IPS DF 6.9 (cell line): ENCODE measurements around the gene HSCB.
"Not testable (repeated sequence)": the region's sequence is repeated elsewhere in the genome, so short reads cannot be mapped to it uniquely, and the experiment has no call there.

Experiments
- DNase-seq: peaks from one replicate; pipeline ENCODE4 v3.0.0-alpha.2; 2013; ENCODE audit warnings: low read depth, low spot score
- H3K27ac ChIP-seq: one replicate; pipeline ENCODE4 v1.5.1; 2013; ENCODE audit warnings: low read length, control low read depth
- H3K27me3 ChIP-seq: 2 replicates; pipeline ENCODE4 v1.6.1; 2013; ENCODE audit warnings: mild to moderate bottlenecking, low read length; ENCODE audit not compliant: control insufficient read depth, insufficient read depth
- H3K36me3 ChIP-seq: 2 replicates; pipeline ENCODE4 v1.6.1; 2013; ENCODE audit warnings: low read length; ENCODE audit not compliant: control insufficient read depth, insufficient read depth
- H3K4me1 ChIP-seq: 2 replicates; pipeline ENCODE4 v1.6.1; 2013; ENCODE audit warnings: low read length; ENCODE audit not compliant: control insufficient read depth, insufficient read depth
- H3K4me3 ChIP-seq: 2 replicates; pipeline ENCODE4 v1.5.1; 2013; ENCODE audit warnings: mild to moderate bottlenecking, low read length
- H3K9me3 ChIP-seq: 2 replicates; pipeline ENCODE4 v1.6.1; 2013; ENCODE audit warnings: low read length, inconsistent platforms; ENCODE audit not compliant: control insufficient read depth, insufficient read depth
- WGBS: extraction: QIAGEN DNeasy Blood & Tissue Kit; methylation state at CpG from one replicate; pipeline ENCODE4 v1.1.7; 2013; ENCODE audit warnings: mixed read lengths, missing lambda C conversion rate; ENCODE audit not compliant: insufficient read length, insufficient coverage; 5-methylcytosine and 5-hydroxymethylcytosine counted together

Gene HSCB

GRCh38 chr22:28799606-28800307 is 57.9 kb downstream of the HSCB start:
- H3K27ac ChIP-seq = no peak overlapping the region
- no peaks in the 10 kb centered on the region for H3K9me3 ChIP-seq
- WGBS = no CpG with 5 or more reads among the region's 31 CpGs
- H3K4me1 ChIP-seq = no peaks in the 10 kb centered on the region
- peak overlapping the region; percentile 88 for H3K4me3 ChIP-seq
- H3K36me3 ChIP-seq = peaks cover 20% of the 10 kb centered on the region; the same call in 1 of the 2 replicates
- H3K27me3 ChIP-seq = no peaks in the 10 kb centered on the region
- no peak for DNase-seq

GRCh38 chr22:28800308-28801041 is 58.6 kb downstream of the HSCB start, which contains the start of gene XBP1:
TSS of gene XBP1 (minus strand) at chr22:28800569.
- DNase-seq = peak; percentile 86
- H3K36me3 ChIP-seq = peaks cover 14% of the 10 kb centered on the region; the same call in 1 of the 2 replicates
- H3K27ac ChIP-seq = no peak within 1 kb of the TSS
- no peaks in the 10 kb centered on the region for H3K9me3 ChIP-seq
- H3K27me3 ChIP-seq = no peaks in the 10 kb centered on the region
- H3K4me3 ChIP-seq = peak within 1 kb of the TSS; percentile 88
- WGBS = no CpG with 5 or more reads among the region's 78 CpGs
- no peaks in the 10 kb centered on the region for H3K4me1 ChIP-seq

DNA sequence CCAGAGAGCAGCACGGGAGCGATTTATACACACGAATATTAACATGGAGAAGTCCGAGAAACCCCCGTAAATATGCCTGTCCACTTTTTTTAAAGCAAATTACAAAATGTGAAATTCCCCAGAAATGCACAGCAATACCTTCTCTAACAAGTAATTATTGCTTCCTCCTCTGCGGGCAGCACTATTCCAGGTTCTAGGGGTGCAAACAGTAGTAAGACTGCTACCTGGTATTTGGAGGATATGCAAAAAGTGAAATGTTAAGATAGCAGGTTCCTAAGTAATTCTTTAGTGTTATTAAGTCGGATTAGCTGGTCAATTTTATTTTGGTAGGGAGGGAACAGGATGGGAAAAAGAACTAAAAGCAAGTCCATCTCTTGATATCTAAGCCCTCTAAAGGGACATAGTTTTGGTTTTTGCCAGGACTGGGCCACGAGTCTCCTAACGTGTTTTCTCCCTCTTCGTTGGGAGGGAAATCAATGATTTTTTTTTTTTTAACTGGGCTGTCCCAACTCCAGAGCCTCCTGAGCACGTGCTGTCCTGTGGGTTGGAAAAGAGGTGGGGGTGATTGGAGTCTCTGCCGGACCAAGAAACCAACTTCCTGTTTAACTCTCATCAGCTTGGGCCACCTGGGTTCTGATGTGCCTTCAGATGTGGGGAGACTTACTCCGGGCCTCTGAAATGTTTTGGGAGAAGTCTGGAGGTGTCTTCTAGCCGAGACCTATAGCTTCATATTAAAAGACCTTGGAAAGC is 60.2 kb downstream of the HSCB start:
- Histone ChIP-seq H3K36me3 (no peaks in the 10 kb centered on the region), H3K27ac (no peak overlapping the region), H3K4me3 (no peak overlapping the region), H3K4me1 (no peaks in the 10 kb centered on the region), H3K27me3 (no peaks in the 10 kb centered on the region), H3K9me3 (no peaks in the 10 kb centered on the region)
- WGBS = no CpG with 5 or more reads among the region's 14 CpGs
- no peak for DNase-seq

GRCh38 chr22:28802595-28803123 is 60.8 kb downstream of the HSCB start:
- Histone ChIP-seq H3K27me3 (no peaks in the 10 kb centered on the region), H3K36me3 (no peaks in the 10 kb centered on the region), H3K4me1 (no peaks in the 10 kb centered on the region), H3K4me3 (no peak overlapping the region), H3K27ac (no peak overlapping the region), H3K9me3 (no peaks in the 10 kb centered on the region)
- WGBS = no CpG with 5 or more reads among the region's 7 CpGs
- DNase-seq = no peak

DNA sequence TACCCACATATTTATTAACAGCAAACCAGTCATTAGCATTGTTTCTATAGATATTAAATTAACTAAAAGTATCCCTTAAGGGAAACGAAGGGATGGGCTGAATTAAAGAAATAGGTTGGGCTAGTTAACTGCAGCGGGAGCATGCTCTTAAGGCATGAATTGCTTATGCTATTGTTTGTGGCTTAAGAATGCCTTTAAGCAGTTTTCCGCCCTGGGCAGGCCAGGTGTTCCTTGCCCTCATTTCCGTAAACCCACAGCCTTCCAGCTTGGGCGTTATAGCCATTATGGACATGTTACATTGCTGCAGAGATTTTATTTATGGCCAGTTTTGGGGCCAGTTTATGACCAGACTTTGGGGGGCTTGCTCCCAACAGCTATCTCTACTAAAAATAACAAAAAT is 63.6 kb downstream of the HSCB start:
- no CpG with 5 or more reads among the region's 5 CpGs for WGBS
- not testable (repeated sequence) for H3K36me3 ChIP-seq, H3K27me3 ChIP-seq, H3K4me3 ChIP-seq, H3K4me1 ChIP-seq, DNase-seq, H3K9me3 ChIP-seq, H3K27ac ChIP-seq
